IPS-15b (cell line): ENCODE measurements around the gene TBCB.
"Not testable (repeated sequence)": the region's sequence is repeated elsewhere in the genome, so short reads cannot be mapped to it uniquely, and the experiment has no call there.

Experiments used
- H3K27me3 ChIP-seq: one replicate; pipeline ENCODE4 v1.6.1; 2013; ENCODE audit warnings: low read length; ENCODE audit not compliant: control insufficient read depth, insufficient read depth
- H3K36me3 ChIP-seq: one replicate; pipeline ENCODE4 v1.6.1; 2013; ENCODE audit warnings: low read length; ENCODE audit not compliant: control insufficient read depth, insufficient read depth
- H3K4me1 ChIP-seq: one replicate; pipeline ENCODE4 v1.6.1; 2013; ENCODE audit warnings: mild to moderate bottlenecking, low read length; ENCODE audit not compliant: control insufficient read depth, insufficient read depth
- H3K4me3 ChIP-seq: one replicate; pipeline ENCODE4 v1.5.1; 2013; ENCODE audit warnings: low read depth, low read length
- H3K9ac ChIP-seq: one replicate; pipeline ENCODE4 v1.6.1; 2013; ENCODE audit warnings: low read depth, mild to moderate bottlenecking, low read length
- H3K9me3 ChIP-seq: one replicate; pipeline ENCODE4 v1.6.1; 2013; ENCODE audit warnings: mild to moderate bottlenecking, low read length; ENCODE audit not compliant: control insufficient read depth, insufficient read depth

The TBCB gene, protein sequence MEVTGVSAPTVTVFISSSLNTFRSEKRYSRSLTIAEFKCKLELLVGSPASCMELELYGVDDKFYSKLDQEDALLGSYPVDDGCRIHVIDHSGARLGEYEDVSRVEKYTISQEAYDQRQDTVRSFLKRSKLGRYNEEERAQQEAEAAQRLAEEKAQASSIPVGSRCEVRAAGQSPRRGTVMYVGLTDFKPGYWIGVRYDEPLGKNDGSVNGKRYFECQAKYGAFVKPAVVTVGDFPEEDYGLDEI

DNA sequence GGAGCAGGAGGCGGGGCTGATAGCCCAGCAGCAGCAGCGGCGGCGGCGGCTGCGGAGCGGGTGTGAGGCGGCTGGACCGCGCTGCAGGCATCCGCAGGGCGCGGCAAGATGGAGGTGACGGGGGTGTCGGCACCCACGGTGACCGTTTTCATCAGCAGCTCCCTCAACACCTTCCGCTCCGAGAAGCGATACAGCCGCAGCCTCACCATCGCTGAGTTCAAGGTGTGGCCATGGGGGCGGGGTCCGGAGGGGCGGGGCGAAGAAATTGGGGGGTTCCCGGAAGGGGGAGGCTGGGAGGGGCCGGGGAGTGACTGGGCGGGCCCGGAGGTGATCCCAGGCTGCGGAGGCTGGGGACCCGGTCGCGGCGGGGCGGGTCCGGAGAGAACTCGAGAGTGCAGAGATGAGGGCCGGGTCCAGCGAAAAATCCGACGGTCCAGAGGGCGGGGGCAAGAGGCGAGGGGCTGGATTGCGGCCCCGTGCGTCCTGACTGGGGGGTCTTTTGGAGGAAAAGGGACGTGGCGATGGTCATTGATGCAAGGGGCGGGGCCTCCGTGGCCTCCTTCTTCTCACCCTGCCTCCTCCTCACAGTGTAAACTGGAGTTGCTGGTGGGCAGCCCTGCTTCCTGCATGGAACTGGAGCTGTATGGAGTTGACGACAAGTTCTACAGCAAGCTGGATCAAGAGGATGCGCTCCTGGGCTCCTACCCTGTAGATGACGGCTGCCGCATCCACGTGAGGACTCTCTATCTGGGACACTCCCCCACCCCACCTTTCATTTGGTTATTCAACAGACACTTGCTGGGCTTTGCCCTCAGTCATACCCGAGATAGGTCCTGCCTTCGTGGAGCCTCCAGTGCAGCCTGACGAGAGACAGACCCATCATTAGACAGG, at the start of gene TBCB:
Gene TBCB (plus strand): TSS at position 16 of the 891 bp plus-strand sequence. CDS start 93 bp downstream, at position 109.
- peaks cover 20% of the 10 kb centered on the region for H3K36me3 ChIP-seq
- H3K9ac ChIP-seq = peak within 1 kb of the TSS; percentile 81
- peak within 1 kb of the TSS; percentile 98 for H3K4me3 ChIP-seq
- peaks cover 14% of the 10 kb centered on the region for H3K4me1 ChIP-seq
- H3K27me3 ChIP-seq = no peaks in the 10 kb centered on the region
- no peaks in the 10 kb centered on the region for H3K9me3 ChIP-seq

DNA sequence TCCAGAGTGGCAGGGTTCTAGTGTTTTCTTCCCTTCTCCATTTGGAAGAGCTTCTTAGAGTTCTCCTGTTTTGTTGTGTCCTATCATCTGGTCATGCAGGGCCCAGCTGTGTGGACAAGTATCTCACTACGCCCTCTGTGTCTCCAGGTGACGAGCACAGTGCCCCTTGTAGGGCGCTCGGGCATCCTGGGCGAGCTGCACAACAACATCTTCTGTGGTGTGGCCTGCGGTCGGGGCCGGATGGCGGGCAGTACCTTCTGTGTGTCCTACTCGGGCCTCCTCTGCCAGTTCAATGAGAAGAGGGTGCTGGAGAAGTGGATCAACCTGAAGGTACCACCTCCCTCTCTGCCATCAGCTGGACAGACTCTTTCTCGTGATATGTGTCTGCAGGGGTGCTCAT, 47.6 kb upstream of the TBCB start:
- Histone ChIP-seq H3K4me1 (no peaks in the 10 kb centered on the region), H3K36me3 (peaks cover 59% of the 10 kb centered on the region)

DNA sequence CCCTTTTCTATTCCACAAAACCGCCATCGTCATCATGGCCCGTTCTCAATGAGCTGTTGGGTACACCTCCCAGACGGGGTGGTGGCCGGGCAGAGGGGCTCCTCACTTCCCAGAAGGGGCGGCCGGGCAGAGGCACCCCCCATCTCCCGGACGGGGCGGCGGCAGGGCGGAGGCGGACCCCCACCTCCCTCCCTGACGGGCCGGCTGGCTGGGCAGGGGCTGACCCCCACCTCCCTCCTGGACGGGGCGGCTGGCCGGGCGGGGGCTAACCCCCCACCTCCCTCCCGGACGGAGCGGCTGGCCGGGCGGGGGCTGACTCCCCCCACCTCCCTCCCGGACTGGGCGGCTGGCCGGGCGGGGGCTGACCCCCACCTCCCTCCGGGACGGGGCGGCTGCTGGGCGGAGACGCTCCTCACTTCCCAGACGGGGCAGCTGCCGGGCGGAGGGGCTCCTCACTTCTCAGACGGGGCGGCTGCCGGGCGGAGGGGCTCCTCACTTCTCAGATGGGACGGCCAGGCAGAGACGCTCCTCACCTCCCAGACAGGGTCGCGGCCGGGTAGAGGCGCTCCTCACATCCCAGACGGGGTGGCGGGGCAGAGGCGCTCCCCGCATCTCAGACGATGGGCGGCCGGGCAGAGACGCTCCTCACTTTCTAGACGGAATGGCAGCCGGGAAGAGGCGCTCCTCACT, 46.3 kb upstream of the TBCB start:
- peaks cover 61% of the 10 kb centered on the region for H3K36me3 ChIP-seq
- H3K4me1 ChIP-seq, H3K4me3 ChIP-seq, H3K9me3 ChIP-seq, H3K9ac ChIP-seq, H3K27me3 ChIP-seq: not testable (repeated sequence)

More for the DNA sequence above, 47.6 kb upstream of the TBCB start:
- Histone ChIP-seq H3K9ac (no peak overlapping the region), H3K27me3 (no peaks in the 10 kb centered on the region), H3K9me3 (no peaks in the 10 kb centered on the region), H3K4me3 (no peak overlapping the region)

GRCh38 chr19:36072081-36072480, 43.2 kb upstream of the TBCB start:
- no peaks in the 10 kb centered on the region for H3K4me1 ChIP-seq
- H3K9me3 ChIP-seq = no peaks in the 10 kb centered on the region
- peaks cover 50% of the 10 kb centered on the region for H3K36me3 ChIP-seq
- H3K27me3 ChIP-seq = no peaks in the 10 kb centered on the region
- no peak overlapping the region for H3K9ac ChIP-seq
- no peak overlapping the region for H3K4me3 ChIP-seq

GRCh38 chr19:36073121-36073876, 42.0 kb upstream of the TBCB start:
- H3K27me3 ChIP-seq = no peaks in the 10 kb centered on the region
- H3K9me3 ChIP-seq = no peaks in the 10 kb centered on the region
- H3K4me1 ChIP-seq = no peaks in the 10 kb centered on the region
- H3K4me3 ChIP-seq = no peak overlapping the region
- H3K36me3 ChIP-seq = peaks cover 39% of the 10 kb centered on the region
- no peak overlapping the region for H3K9ac ChIP-seq

DNA sequence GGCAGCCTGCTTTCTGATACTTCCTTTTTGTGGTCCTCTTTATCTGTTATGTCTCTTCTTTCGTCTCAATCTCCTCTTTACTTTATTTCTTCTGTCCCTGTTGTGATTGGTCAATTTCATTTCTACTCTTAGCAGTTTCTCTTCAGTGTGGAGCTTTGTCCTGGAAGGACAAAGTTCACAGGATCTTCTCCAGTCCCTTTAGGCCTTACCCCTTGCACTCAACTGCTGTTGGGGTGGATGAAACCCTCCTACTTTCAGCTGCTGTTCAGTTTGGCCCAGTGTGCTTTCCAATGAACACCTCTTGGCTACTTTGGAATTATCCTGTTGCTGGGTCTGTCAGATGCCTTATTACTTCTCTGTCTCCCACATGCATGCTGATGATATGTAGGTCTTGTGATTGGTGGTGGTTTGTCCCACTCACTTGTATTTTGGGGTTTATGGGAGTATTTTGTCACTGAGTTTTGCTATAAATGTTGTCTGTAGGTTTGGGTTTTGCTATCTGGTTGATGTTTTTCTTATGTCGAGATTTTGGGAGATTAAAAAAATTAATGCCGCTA, 35.8 kb upstream of the TBCB start:
- Histone ChIP-seq H3K4me3 (no peak overlapping the region), H3K36me3 (peaks cover 42% of the 10 kb centered on the region), H3K9ac (no peak overlapping the region)

DNA sequence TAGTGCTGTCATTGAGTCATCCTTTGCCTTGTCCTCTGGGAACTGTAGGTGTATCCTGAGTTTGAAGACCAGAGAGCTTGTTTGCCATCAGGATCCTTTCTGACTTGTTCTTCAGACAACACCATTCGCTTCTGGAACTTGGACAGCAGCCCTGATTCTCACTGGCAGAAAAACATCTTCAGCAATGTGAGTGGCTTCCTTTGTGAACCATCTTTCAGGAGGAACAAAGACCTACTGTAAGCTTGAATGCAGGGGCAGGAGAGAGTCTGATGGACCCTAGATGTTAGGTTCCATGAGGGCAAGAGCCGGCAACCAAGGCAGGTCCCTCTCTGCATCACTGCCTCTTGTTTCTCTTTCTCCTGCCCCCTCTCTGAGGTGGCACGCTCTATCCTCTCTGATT, 33.9 kb upstream of the TBCB start:
- Histone ChIP-seq H3K27me3 (no peaks in the 10 kb centered on the region), H3K4me1 (no peaks in the 10 kb centered on the region), H3K4me3 (no peak overlapping the region), H3K36me3 (peaks cover 45% of the 10 kb centered on the region), H3K9me3 (no peaks in the 10 kb centered on the region), H3K9ac (no peak overlapping the region)

More for the DNA sequence above, 35.8 kb upstream of the TBCB start:
- no peaks in the 10 kb centered on the region for H3K27me3 ChIP-seq
- no peaks in the 10 kb centered on the region for H3K4me1 ChIP-seq
- H3K9me3 ChIP-seq = no peaks in the 10 kb centered on the region

- Histone ChIP-seq H3K27me3 (no peaks in the 10 kb centered on the region), H3K9me3 (no peaks in the 10 kb centered on the region), H3K4me3 (no peak overlapping the region), H3K4me1 (no peaks in the 10 kb centered on the region), H3K9ac (no peak overlapping the region), H3K36me3 (peaks cover 49% of the 10 kb centered on the region)
These were observed 33.4 kb upstream of the TBCB start for GRCh38 chr19:36081894-36082293.

DNA sequence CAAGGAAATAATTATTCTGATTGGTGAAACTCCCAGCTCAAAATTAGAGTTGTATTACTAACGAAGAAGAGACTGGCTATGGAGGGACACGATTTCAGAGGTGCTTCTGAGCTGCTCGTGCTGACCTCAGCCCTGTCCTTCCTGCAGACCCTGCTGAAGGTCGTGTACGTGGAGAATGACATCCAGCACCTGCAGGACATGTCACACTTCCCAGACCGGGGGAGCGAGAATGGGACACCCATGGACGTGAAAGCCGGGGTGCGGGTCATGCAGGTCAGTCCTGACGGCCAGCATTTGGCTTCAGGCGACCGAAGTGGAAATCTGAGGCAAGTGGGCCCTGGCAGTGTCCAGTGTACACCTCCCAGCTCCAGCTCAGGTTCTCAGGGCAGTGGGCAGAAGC, 32.4 kb upstream of the TBCB start:
- no peak overlapping the region for H3K9ac ChIP-seq
- H3K4me1 ChIP-seq = no peaks in the 10 kb centered on the region
- H3K9me3 ChIP-seq = no peaks in the 10 kb centered on the region
- peaks cover 49% of the 10 kb centered on the region for H3K36me3 ChIP-seq
- no peak overlapping the region for H3K4me3 ChIP-seq
- no peaks in the 10 kb centered on the region for H3K27me3 ChIP-seq

GRCh38 chr19:36084231-36085009, 30.8 kb upstream of the TBCB start:
- peaks cover 61% of the 10 kb centered on the region for H3K36me3 ChIP-seq
- no peaks in the 10 kb centered on the region for H3K9me3 ChIP-seq
- no peaks in the 10 kb centered on the region for H3K4me1 ChIP-seq
- no peak overlapping the region for H3K4me3 ChIP-seq
- no peaks in the 10 kb centered on the region for H3K27me3 ChIP-seq
- H3K9ac ChIP-seq = no peak overlapping the region
